Stomach (tissue), 4 donors: ENCODE data around the gene PEPD.

Experiments
- CTCF ChIP-seq, 7 experiments: fragments of 450-650 bp in 4 of 7; fragments of 200-600 bp in 3 of 7; sonication (generic) in 3 of 7; IDR thresholded peaks; one replicate each; pipeline ENCODE4 v1.5.1; 2016 to 2019; ENCODE audit warnings: antibody characterized with exemption in 7 of 7, control low read depth in 2 of 7, mild to moderate bottlenecking in 1 of 7
- POLR2A ChIP-seq, 4 donors: fragments of 450-650 bp; IDR thresholded peaks; one replicate each; pipeline ENCODE4 v1.6.1; 2016; ENCODE audit warnings: antibody characterized with exemption in 4 of 4, control low read depth in 2 of 4, mild to moderate bottlenecking in 1 of 4, moderate library complexity in 1 of 4

GRCh38 chr19:33407140-33407551, 114.4 kb downstream of the PEPD start:
- peak in 1 of 7 experiments; percentile 15 for TF ChIP-seq CTCF (IDR thresholded peaks at IDR 0.05)
- no peak for TF ChIP-seq POLR2A (IDR thresholded peaks at IDR 0.05)
